ENCODE data around the gene MEIS3.
"Not testable (repeated sequence)": the region's sequence is repeated elsewhere in the genome, so short reads cannot be mapped to it uniquely, and the experiment has no call there.

Gene MEIS3

GRCh38 chr19:47372603-47373002, 46.7 kb downstream of the MEIS3 start:
- no peaks in the 10 kb centered on the region for H3K27me3 ChIP-seq (ENCODE audit: control insufficient read depth, insufficient read depth, low read length)
- no peak overlapping the region for H3K27ac ChIP-seq (ENCODE audit: low read depth, low read length)
- no peaks in the 10 kb centered on the region for H3K4me1 ChIP-seq (ENCODE audit: control insufficient read depth, insufficient read depth, low read length)
- H3K36me3 ChIP-seq (ENCODE audit: control insufficient read depth, insufficient read depth, low read length), result peaks cover 91% of the 10 kb centered on the region
- H3K4me3 ChIP-seq (ENCODE audit: low read depth, low read length), result no peak overlapping the region
- no peak overlapping the region for H3K9ac ChIP-seq (ENCODE audit: low read depth, low read length)
- no peaks in the 10 kb centered on the region for H3K9me3 ChIP-seq (ENCODE audit: control insufficient read depth, insufficient read depth, low read length)

GRCh38 chr19:47371261-47371660, 48.1 kb downstream of the MEIS3 start:
- H3K27ac ChIP-seq (ENCODE audit: low read depth, low read length), result no peak overlapping the region
- H3K4me3 ChIP-seq (ENCODE audit: low read depth, low read length), result no peak overlapping the region
- H3K27me3 ChIP-seq (ENCODE audit: control insufficient read depth, insufficient read depth, low read length), result no peaks in the 10 kb centered on the region
- H3K4me1 ChIP-seq (ENCODE audit: control insufficient read depth, insufficient read depth, low read length), result no peaks in the 10 kb centered on the region
- H3K9me3 ChIP-seq (ENCODE audit: control insufficient read depth, insufficient read depth, low read length), result no peaks in the 10 kb centered on the region
- no peak overlapping the region for H3K9ac ChIP-seq (ENCODE audit: low read depth, low read length)
- H3K36me3 ChIP-seq (ENCODE audit: control insufficient read depth, insufficient read depth, low read length), result peaks cover 86% of the 10 kb centered on the region

GRCh38 chr19:47370045-47370611, 49.2 kb downstream of the MEIS3 start:
- Histone ChIP-seq H3K4me3 (ENCODE audit: low read depth, low read length) (no peak overlapping the region), H3K27ac (ENCODE audit: low read depth, low read length) (no peak overlapping the region), H3K36me3 (ENCODE audit: control insufficient read depth, insufficient read depth, low read length) (peaks cover 83% of the 10 kb centered on the region), H3K9ac (ENCODE audit: low read depth, low read length) (no peak overlapping the region), H3K27me3 (ENCODE audit: control insufficient read depth, insufficient read depth, low read length) (no peaks in the 10 kb centered on the region), H3K4me1 (ENCODE audit: control insufficient read depth, insufficient read depth, low read length) (no peaks in the 10 kb centered on the region), H3K9me3 (ENCODE audit: control insufficient read depth, insufficient read depth, low read length) (no peaks in the 10 kb centered on the region)

- H3K4me1 ChIP-seq (ENCODE audit: control insufficient read depth, insufficient read depth, low read length); H3K9me3 ChIP-seq (ENCODE audit: control insufficient read depth, insufficient read depth, low read length); H3K4me3 ChIP-seq (ENCODE audit: low read depth, low read length); H3K9ac ChIP-seq (ENCODE audit: low read depth, low read length); H3K27ac ChIP-seq (ENCODE audit: low read depth, low read length); H3K27me3 ChIP-seq (ENCODE audit: control insufficient read depth, insufficient read depth, low read length): not testable (repeated sequence)
- H3K36me3 ChIP-seq (ENCODE audit: control insufficient read depth, insufficient read depth, low read length), result peaks cover 81% of the 10 kb centered on the region
These were observed 53.9 kb downstream of the MEIS3 start for GRCh38 chr19:47365455-47365854.

GRCh38 chr19:47363758-47364531, 55.4 kb downstream of the MEIS3 start:
- peaks cover 79% of the 10 kb centered on the region for H3K36me3 ChIP-seq (ENCODE audit: control insufficient read depth, insufficient read depth, low read length)
- H3K27ac ChIP-seq (ENCODE audit: low read depth, low read length), result no peak overlapping the region
- no peaks in the 10 kb centered on the region for H3K4me1 ChIP-seq (ENCODE audit: control insufficient read depth, insufficient read depth, low read length)
- no peak overlapping the region for H3K4me3 ChIP-seq (ENCODE audit: low read depth, low read length)
- no peak overlapping the region for H3K9ac ChIP-seq (ENCODE audit: low read depth, low read length)
- no peaks in the 10 kb centered on the region for H3K27me3 ChIP-seq (ENCODE audit: control insufficient read depth, insufficient read depth, low read length)
- H3K9me3 ChIP-seq (ENCODE audit: control insufficient read depth, insufficient read depth, low read length), result no peaks in the 10 kb centered on the region

- no peaks in the 10 kb centered on the region for H3K9me3 ChIP-seq (ENCODE audit: control insufficient read depth, insufficient read depth, low read length)
- H3K4me1 ChIP-seq (ENCODE audit: control insufficient read depth, insufficient read depth, low read length), result no peaks in the 10 kb centered on the region
- no peaks in the 10 kb centered on the region for H3K27me3 ChIP-seq (ENCODE audit: control insufficient read depth, insufficient read depth, low read length)
- H3K9ac ChIP-seq (ENCODE audit: low read depth, low read length), result no peak overlapping the region
- H3K36me3 ChIP-seq (ENCODE audit: control insufficient read depth, insufficient read depth, low read length), result peaks cover 89% of the 10 kb centered on the region
- H3K27ac ChIP-seq (ENCODE audit: low read depth, low read length), result no peak overlapping the region
- H3K4me3 ChIP-seq (ENCODE audit: low read depth, low read length), result no peak overlapping the region
These were observed 57.0 kb downstream of the MEIS3 start for GRCh38 chr19:47362321-47362720.

- no peaks in the 10 kb centered on the region for H3K4me1 ChIP-seq (ENCODE audit: control insufficient read depth, insufficient read depth, low read length)
- no peak overlapping the region for H3K4me3 ChIP-seq (ENCODE audit: low read depth, low read length)
- H3K36me3 ChIP-seq (ENCODE audit: control insufficient read depth, insufficient read depth, low read length), result peaks cover 96% of the 10 kb centered on the region
- H3K9ac ChIP-seq (ENCODE audit: low read depth, low read length), result no peak overlapping the region
- H3K27me3 ChIP-seq (ENCODE audit: control insufficient read depth, insufficient read depth, low read length), result no peaks in the 10 kb centered on the region
- no peaks in the 10 kb centered on the region for H3K9me3 ChIP-seq (ENCODE audit: control insufficient read depth, insufficient read depth, low read length)
- no peak overlapping the region for H3K27ac ChIP-seq (ENCODE audit: low read depth, low read length)
These were observed 60.4 kb downstream of the MEIS3 start for GRCh38 chr19:47358936-47359335.

- H3K9ac ChIP-seq (ENCODE audit: low read depth, low read length), result no peak overlapping the region
- H3K27ac ChIP-seq (ENCODE audit: low read depth, low read length), result no peak overlapping the region
- H3K4me3 ChIP-seq (ENCODE audit: low read depth, low read length), result no peak overlapping the region
- H3K27me3 ChIP-seq (ENCODE audit: control insufficient read depth, insufficient read depth, low read length), result no peaks in the 10 kb centered on the region
- H3K36me3 ChIP-seq (ENCODE audit: control insufficient read depth, insufficient read depth, low read length), result peaks cover 96% of the 10 kb centered on the region
- H3K4me1 ChIP-seq (ENCODE audit: control insufficient read depth, insufficient read depth, low read length), result no peaks in the 10 kb centered on the region
- H3K9me3 ChIP-seq (ENCODE audit: control insufficient read depth, insufficient read depth, low read length), result no peaks in the 10 kb centered on the region
These were observed 61.3 kb downstream of the MEIS3 start for GRCh38 chr19:47357788-47358680.

- Histone ChIP-seq H3K9me3 (ENCODE audit: control insufficient read depth, insufficient read depth, low read length) (no peaks in the 10 kb centered on the region), H3K9ac (ENCODE audit: low read depth, low read length) (no peak overlapping the region), H3K27ac (ENCODE audit: low read depth, low read length) (no peak overlapping the region), H3K27me3 (ENCODE audit: control insufficient read depth, insufficient read depth, low read length) (no peaks in the 10 kb centered on the region), H3K4me1 (ENCODE audit: control insufficient read depth, insufficient read depth, low read length) (peaks cover under 1% of the 10 kb centered on the region; the same call in 1 of the 2 replicates), H3K4me3 (ENCODE audit: low read depth, low read length) (no peak overlapping the region), H3K36me3 (ENCODE audit: control insufficient read depth, insufficient read depth, low read length) (peaks cover 95% of the 10 kb centered on the region)
These were observed 62.4 kb downstream of the MEIS3 start for GRCh38 chr19:47356900-47357299.

- no peak overlapping the region for H3K27ac ChIP-seq (ENCODE audit: low read depth, low read length)
- H3K9me3 ChIP-seq (ENCODE audit: control insufficient read depth, insufficient read depth, low read length), result no peaks in the 10 kb centered on the region
- H3K4me3 ChIP-seq (ENCODE audit: low read depth, low read length), result no peak overlapping the region
- peaks cover 62% of the 10 kb centered on the region for H3K36me3 ChIP-seq (ENCODE audit: control insufficient read depth, insufficient read depth, low read length)
- peaks cover 3% of the 10 kb centered on the region for H3K27me3 ChIP-seq (ENCODE audit: control insufficient read depth, insufficient read depth, low read length)
- H3K4me1 ChIP-seq (ENCODE audit: control insufficient read depth, insufficient read depth, low read length), result peaks cover 7% of the 10 kb centered on the region; the same call in 1 of the 2 replicates
- no peak overlapping the region for H3K9ac ChIP-seq (ENCODE audit: low read depth, low read length)
These were observed 66.0 kb downstream of the MEIS3 start for GRCh38 chr19:47353307-47353712.
